Stimulated activated CD4-positive, alpha-beta T cell treated with anti-CD3 and anti-CD28 coated beads, Interleukin-12 subunit alpha, Interleukin-12 subunit beta, amount 100 ng/mL, for 24 hours (primary cell): ENCODE measurements around the gene CDKAL1.
"Not testable (repeated sequence)": the region's sequence is repeated elsewhere in the genome, so short reads cannot be mapped to it uniquely, and the experiment has no call there.

Experiments used
- DNase-seq, 2 experiments: peaks; one replicate each; pipeline ENCODE4 v3.0.0-alpha.2; 2020; ENCODE audit warnings: low read depth in 2 of 2

Gene CDKAL1

GRCh38 chr6:21254460-21254859 lies 720.2 kb downstream of the CDKAL1 start:
- DNase-seq = not testable (repeated sequence)

GRCh38 chr6:21256197-21256596 lies 721.9 kb downstream of the CDKAL1 start:
- no peak for DNase-seq

GRCh38 chr6:21257125-21257524 lies 722.9 kb downstream of the CDKAL1 start:
- DNase-seq = no peak

- DNase-seq = no peak
Measured at GRCh38 chr6:21258665-21259064, 724.4 kb downstream of the CDKAL1 start.

GRCh38 chr6:21259660-21260059 lies 725.4 kb downstream of the CDKAL1 start:
- DNase-seq = no peak

GRCh38 chr6:21262504-21262903 lies 728.2 kb downstream of the CDKAL1 start:
- no peak for DNase-seq

GRCh38 chr6:21263531-21264287 lies 729.5 kb downstream of the CDKAL1 start:
- no peak for DNase-seq

- DNase-seq = no peak
Measured at GRCh38 chr6:21264288-21265033, 730.2 kb downstream of the CDKAL1 start.

GRCh38 chr6:21265034-21265729 lies 730.9 kb downstream of the CDKAL1 start:
- no peak for DNase-seq

GRCh38 chr6:21265730-21266044 lies 731.4 kb downstream of the CDKAL1 start:
- no peak for DNase-seq

GRCh38 chr6:21270636-21271201 lies 736.5 kb downstream of the CDKAL1 start:
- DNase-seq = no peak

GRCh38 chr6:21271428-21272155 lies 737.3 kb downstream of the CDKAL1 start:
- no peak for DNase-seq

GRCh38 chr6:21273451-21273850 lies 739.2 kb downstream of the CDKAL1 start:
- no peak for DNase-seq

GRCh38 chr6:21274851-21275250 lies 740.6 kb downstream of the CDKAL1 start:
- no peak for DNase-seq

- no peak for DNase-seq
Measured at GRCh38 chr6:21277601-21278374, 743.5 kb downstream of the CDKAL1 start.

GRCh38 chr6:21278375-21278745 lies 744.1 kb downstream of the CDKAL1 start:
- DNase-seq = no peak

- no peak for DNase-seq
Measured at GRCh38 chr6:21279619-21280018, 745.4 kb downstream of the CDKAL1 start.

- DNase-seq = no peak
Measured at GRCh38 chr6:21281366-21281765, 747.1 kb downstream of the CDKAL1 start.
